Stomach (tissue), 9 donors: Measurements from ENCODE around the gene ZNF649. TPM values are rescaled to one million over a fixed set of nuclear protein-coding genes. Genes with fewer than 3 reads are reported as not detected.
A peak's percentile ranks its signal among the peaks of the same experiment; 100 is the strongest.

Experiments
- DNase-seq, 2 donors: peaks; one replicate each; pipeline versions ENCODE4 v3.0.0 to v3.0.0-alpha.2; 2013 to 2019
- H3K27ac ChIP-seq, 5 donors: fragments of 200-600 bp in 4 of 5; sonication (generic) in 4 of 5; one replicate each; pipeline ENCODE4 v1.5.1; 2013 to 2019; ENCODE audit warnings: mild to moderate bottlenecking in 1 of 5, moderate library complexity in 1 of 5
- H3K27me3 ChIP-seq, 3 donors: fragments of 200-600 bp; sonication (generic); one replicate each; pipeline ENCODE4 v1.5.1; 2017 to 2019; ENCODE audit warnings: mixed run types in 1 of 3
- H3K36me3 ChIP-seq, 4 donors: fragments of 200-600 bp; sonication (generic); 1 replicate in 3 of 4; 2 replicates in 1 of 4; pipeline ENCODE4 v1.5.1; 2016 to 2019
- H3K4me1 ChIP-seq, 4 donors: fragments of 200-600 bp; sonication (generic); one replicate each; pipeline ENCODE4 v1.5.1; 2016 to 2019
- H3K4me3 ChIP-seq, 4 donors: fragments of 200-600 bp; sonication (generic) in 3 of 4; one replicate each; pipeline ENCODE4 v1.5.1; 2016 to 2019; ENCODE audit warnings: mild to moderate bottlenecking in 1 of 4
- H3K9me3 ChIP-seq, 4 donors: fragments of 200-600 bp; sonication (generic); one replicate each; pipeline ENCODE4 v1.5.1; 2016 to 2019
- EP300 ChIP-seq: sonication (generic); formaldehyde crosslinking; IDR thresholded peaks from one replicate; pipeline ENCODE4 v1.6.1; 2017; ENCODE audit warnings: antibody characterized with exemption
- POLR2A ChIP-seq, 4 donors: fragments of 450-650 bp; IDR thresholded peaks; one replicate each; pipeline ENCODE4 v1.6.1; 2016; ENCODE audit warnings: antibody characterized with exemption in 4 of 4, control low read depth in 2 of 4, mild to moderate bottlenecking in 1 of 4, moderate library complexity in 1 of 4
- POLR2AphosphoS5 ChIP-seq, 3 donors: sonication (generic); formaldehyde crosslinking; IDR thresholded peaks; one replicate each; pipeline ENCODE4 v1.6.1; 2016; ENCODE audit warnings: antibody characterized with exemption in 3 of 3
- WGBS, 5 donors: extraction: QIAGEN DNeasy Blood & Tissue Kit in 3 of 5; methylation state at CpG; one replicate each; pipeline versions ENCODE4 v1.1.5 to v1.1.7; 2013 to 2018; 5-methylcytosine and 5-hydroxymethylcytosine counted together
- intact Hi-C: fragments of 100-400 bp; cut with DNase I; formaldehyde crosslinking; loops from one replicate; pipeline ENCODE4 v1.15.1; 2023; ENCODE audit warnings: low total_unique reads
- polyA plus RNA-seq, 3 donors: library from polyadenylated mRNA; stranded (reverse); fragments of 200-250 nt; gene quantifications; one replicate each; pipeline ENCODE4 v1.2.3, GENCODE V29; 2013
- total RNA-seq, 5 donors: library from RNA; depleted of rRNA; stranded (reverse); fragments of >200 nt; gene quantifications; one replicate each; pipeline versions ENCODE4 v1.1.0 to v1.2.3, GENCODE V29; 2014 to 2016
- TF ChIP-seq, protein P1 (sequence below), 7 experiments: fragments of 450-650 bp in 4 of 7; fragments of 200-600 bp in 3 of 7; sonication (generic) in 3 of 7; IDR thresholded peaks; one replicate each; pipeline ENCODE4 v1.5.1; 2016 to 2019; ENCODE audit warnings: antibody characterized with exemption in 7 of 7, control low read depth in 2 of 7, mild to moderate bottlenecking in 1 of 7
- donor health status: healthy with polysubstance abuse.
- donor health status: Bipolar disorder and iron deficiency.
- donor health status: healthy.

ZNF649 gene
- total and polyA plus RNA-seq, 8 donors = 1.2 to 23.3 (median 6.7) TPM

DNA sequence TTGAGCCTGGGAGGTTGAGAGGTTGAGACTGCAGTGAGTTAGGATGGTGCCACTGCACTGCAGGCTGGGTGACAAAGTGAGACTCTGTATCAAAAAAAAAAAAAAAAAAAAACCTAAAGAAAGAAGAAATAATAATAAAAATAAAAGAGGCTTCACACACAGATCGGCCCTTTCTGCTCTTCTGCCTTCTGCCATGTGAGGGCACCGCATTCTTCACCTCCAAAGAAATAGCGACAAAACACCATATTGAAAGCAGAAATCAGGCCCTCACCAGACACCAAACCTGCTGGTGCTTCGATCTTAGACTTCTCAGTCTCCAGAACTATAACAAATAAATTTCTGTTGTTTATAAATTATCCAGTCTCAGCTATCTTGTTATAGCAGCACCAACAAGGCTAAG is 3.0 kb downstream of the ZNF649 start:
- peaks cover 35 to 55% (median 49%) of the 10 kb centered on the region in 4 donors for H3K36me3 ChIP-seq
- intact Hi-C loops = no loop called here
- peaks cover 11 to 80% (median 43%) of the 10 kb centered on the region in 4 donors for H3K9me3 ChIP-seq
- peaks cover 0 to 9% (median 0%) of the 10 kb centered on the region in 3 donors for H3K27me3 ChIP-seq
- H3K4me1 ChIP-seq = peaks cover 11 to 16% (median 13%) of the 10 kb centered on the region in 4 donors
- TF ChIP-seq POLR2A (IDR thresholded peaks at IDR 0.05) = no peak
- TF ChIP-seq, protein P1, sequence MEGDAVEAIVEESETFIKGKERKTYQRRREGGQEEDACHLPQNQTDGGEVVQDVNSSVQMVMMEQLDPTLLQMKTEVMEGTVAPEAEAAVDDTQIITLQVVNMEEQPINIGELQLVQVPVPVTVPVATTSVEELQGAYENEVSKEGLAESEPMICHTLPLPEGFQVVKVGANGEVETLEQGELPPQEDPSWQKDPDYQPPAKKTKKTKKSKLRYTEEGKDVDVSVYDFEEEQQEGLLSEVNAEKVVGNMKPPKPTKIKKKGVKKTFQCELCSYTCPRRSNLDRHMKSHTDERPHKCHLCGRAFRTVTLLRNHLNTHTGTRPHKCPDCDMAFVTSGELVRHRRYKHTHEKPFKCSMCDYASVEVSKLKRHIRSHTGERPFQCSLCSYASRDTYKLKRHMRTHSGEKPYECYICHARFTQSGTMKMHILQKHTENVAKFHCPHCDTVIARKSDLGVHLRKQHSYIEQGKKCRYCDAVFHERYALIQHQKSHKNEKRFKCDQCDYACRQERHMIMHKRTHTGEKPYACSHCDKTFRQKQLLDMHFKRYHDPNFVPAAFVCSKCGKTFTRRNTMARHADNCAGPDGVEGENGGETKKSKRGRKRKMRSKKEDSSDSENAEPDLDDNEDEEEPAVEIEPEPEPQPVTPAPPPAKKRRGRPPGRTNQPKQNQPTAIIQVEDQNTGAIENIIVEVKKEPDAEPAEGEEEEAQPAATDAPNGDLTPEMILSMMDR (IDR thresholded peaks at IDR 0.05) = no peak
- no peak for TF ChIP-seq POLR2AphosphoS5 (IDR thresholded peaks at IDR 0.05)
- no peak for TF ChIP-seq EP300
- H3K27ac ChIP-seq = no peak overlapping the region
- DNase-seq = no peak
- 90 to 95% (median 92%) methylated on average over 4 of the region's 4 CpGs for WGBS, 5 donors
- H3K4me3 ChIP-seq = no peak overlapping the region

DNA sequence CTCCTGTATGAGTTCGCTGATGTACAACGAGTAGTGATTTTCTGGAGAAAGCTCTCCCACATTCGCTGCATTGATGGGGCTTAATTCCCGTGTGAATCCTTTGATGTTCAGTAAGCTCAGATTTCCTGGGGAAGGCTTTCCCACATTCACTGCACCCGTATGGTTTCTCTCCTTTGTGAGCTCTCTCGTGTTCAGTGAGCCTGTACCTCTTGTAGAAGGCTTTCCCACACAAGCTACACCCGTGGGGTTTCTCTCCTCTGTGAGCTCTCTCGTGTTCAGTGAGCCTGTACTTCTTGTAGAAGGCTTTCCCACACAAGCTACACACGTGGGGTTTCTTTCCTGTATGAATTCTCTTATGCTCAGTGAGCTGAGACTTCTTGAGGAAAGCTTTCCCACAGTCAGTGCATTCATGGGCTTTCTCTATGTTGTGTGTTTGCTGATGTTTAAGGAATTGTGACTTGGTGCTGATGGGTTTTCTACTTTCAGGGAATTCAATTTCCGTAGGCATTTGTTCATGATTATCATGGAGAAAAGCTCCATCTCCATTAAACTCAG is 13.5 kb downstream of the ZNF649 start:
- no peak overlapping the region for H3K27ac ChIP-seq
- TF ChIP-seq POLR2AphosphoS5 (IDR thresholded peaks at IDR 0.05) (no peak), POLR2A (IDR thresholded peaks at IDR 0.05) (no peak)
- TF ChIP-seq, protein P1 (IDR thresholded peaks at IDR 0.05) = no peak
- peaks cover 42 to 99% (median 75%) of the 10 kb centered on the region in 4 donors for H3K9me3 ChIP-seq
- H3K4me1 ChIP-seq = peaks cover 0 to 8% (median 5%) of the 10 kb centered on the region in 4 donors
- WGBS, 5 donors = 96 to 99% (median 98%) methylated on average over 10 of the region's 10 CpGs
- H3K36me3 ChIP-seq = peaks cover 61 to 76% (median 75%) of the 10 kb centered on the region in 4 donors
- H3K4me3 ChIP-seq = no peak overlapping the region
- intact Hi-C loops = no loop called here
- DNase-seq = no peak
- H3K27me3 ChIP-seq = no peaks in the 10 kb centered on the region

DNA sequence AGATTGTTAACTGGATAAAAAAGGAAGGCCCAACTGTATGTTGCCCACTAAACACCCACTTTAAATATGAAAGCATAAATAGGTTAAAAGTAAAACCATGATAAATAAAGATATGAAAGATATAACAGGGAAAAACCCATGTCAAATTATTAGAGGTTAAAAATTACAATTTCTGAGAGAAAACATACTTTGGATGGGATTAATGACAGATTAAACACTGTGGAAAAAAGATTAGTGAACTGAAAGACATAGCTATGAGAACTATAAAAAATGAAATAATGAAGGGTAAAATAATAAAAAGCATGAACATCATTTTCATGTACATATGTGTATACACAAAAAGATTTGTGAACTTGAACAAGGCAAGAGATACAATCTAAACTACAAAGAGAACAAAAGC is 14.9 kb downstream of the ZNF649 start:
- intact Hi-C loops = no loop called here
- Histone ChIP-seq H3K36me3 (peaks cover 48 to 69% (median 62%) of the 10 kb centered on the region in 4 donors), H3K4me1 (peaks cover 0 to 8% (median 5%) of the 10 kb centered on the region in 4 donors), H3K27me3 (no peaks in the 10 kb centered on the region), H3K9me3 (peaks cover 40 to 99% (median 72%) of the 10 kb centered on the region in 4 donors), H3K27ac (no peak overlapping the region), H3K4me3 (no peak overlapping the region)
- TF ChIP-seq, protein P1 (IDR thresholded peaks at IDR 0.05) = no peak
- no peak for TF ChIP-seq POLR2A (IDR thresholded peaks at IDR 0.05)
- TF ChIP-seq POLR2AphosphoS5 (IDR thresholded peaks at IDR 0.05) = no peak
- no peak for TF ChIP-seq EP300
- DNase-seq = no peak

DNA sequence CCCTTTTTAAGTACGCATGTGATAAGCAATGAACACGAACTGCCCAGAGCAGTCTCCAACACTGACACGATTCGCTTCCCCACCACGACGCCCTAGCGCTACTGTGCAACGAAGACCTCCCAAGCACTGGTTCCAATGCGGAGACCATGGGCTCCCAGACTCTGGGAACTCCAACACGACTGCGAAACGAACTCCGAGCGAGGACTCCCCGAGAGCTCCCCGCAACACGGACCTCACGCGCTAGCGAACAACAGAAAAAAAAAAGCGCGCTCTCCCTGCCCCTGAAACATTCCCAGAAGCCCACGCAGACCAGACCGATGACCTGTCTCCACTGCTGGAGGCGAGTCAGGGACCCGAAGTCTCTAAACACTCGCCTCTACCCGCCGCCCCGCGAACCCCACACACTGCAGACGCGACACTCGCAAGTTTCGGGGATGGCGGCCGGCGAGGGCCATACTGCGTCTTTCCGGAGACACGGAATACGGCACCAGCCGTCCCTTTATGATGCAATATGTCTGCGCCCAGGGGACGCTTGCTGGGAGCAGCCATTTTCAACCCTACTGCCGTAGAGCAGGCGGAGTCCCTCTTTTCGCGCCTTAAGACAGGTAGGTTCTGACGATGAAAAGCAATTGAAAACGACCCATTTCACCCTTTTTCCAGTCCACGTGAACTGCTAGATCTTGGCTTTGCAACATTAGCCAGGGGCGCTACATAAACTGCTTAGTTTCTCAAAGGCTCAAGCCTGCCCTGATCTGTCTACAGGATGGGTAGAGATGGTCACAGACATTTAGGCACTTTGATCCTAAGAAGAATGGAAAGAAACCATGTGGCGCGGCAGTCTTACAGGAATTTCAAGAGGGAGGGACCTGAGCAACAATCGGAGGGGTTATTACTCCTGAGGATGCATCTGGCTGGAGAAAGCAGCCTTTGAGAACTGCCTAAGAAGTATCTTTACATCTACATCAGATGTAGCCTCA is 17.0 kb downstream of the ZNF649 start, which contains the start of gene ZNF577:
TSS of gene ZNF577 (minus strand) at position 430 of the 977 bp plus-strand sequence. CDS start 7,569 bp downstream, outside the sequence.
- H3K36me3 ChIP-seq = peaks cover 27 to 54% (median 46%) of the 10 kb centered on the region in 4 donors
- H3K4me3 ChIP-seq = peak within 1 kb of the TSS; percentile 55 to 74 (median 64)
- peaks cover 0 to 8% (median 5%) of the 10 kb centered on the region in 4 donors for H3K4me1 ChIP-seq
- TF ChIP-seq, protein P1 (IDR thresholded peaks at IDR 0.05) = no peak
- peak; percentile 84 to 95 (median 93) for TF ChIP-seq POLR2AphosphoS5 (IDR thresholded peaks at IDR 0.05)
- no peak for TF ChIP-seq EP300
- TF ChIP-seq POLR2A (IDR thresholded peaks at IDR 0.05) = no peak
- peaks cover 29 to 99% (median 63%) of the 10 kb centered on the region in 4 donors for H3K9me3 ChIP-seq
- peak; percentile 86 to 98 for DNase-seq
- no peaks in the 10 kb centered on the region for H3K27me3 ChIP-seq
- 4 to 12% (median 7%) methylated on average over 28 to 56 of the region's 56 CpGs for WGBS, 5 donors
- intact Hi-C loops = no loop called here
- peak within 1 kb of the TSS; percentile 64 to 84 (median 80) for H3K27ac ChIP-seq
